ENCODE results near the gene REXO2.
A peak's percentile ranks its signal among the peaks of the same experiment; 100 is the strongest.

The REXO2 gene

GRCh38 chr11:114439229-114440120, at the start of gene REXO2:
Gene REXO2 (plus strand): TSS chr11:114439467. CDS start chr11:114439529, 62 bp downstream.
- no peaks in the 10 kb centered on the region for H3K9me3 ChIP-seq (ENCODE audit: control insufficient read depth, low read length)
- peak within 1 kb of the TSS; percentile 95 for H3K9ac ChIP-seq (ENCODE audit: low read length)
- H3K4me3 ChIP-seq (ENCODE audit: low read length), result peak within 1 kb of the TSS; percentile 93
- H3K27me3 ChIP-seq (replicated peaks; ENCODE audit: control insufficient read depth, insufficient read depth, low read length), result no peaks in the 10 kb centered on the region
- DNase-seq (ENCODE audit: low read depth), result peak; percentile 97
- peaks cover 10% of the 10 kb centered on the region for H3K36me3 ChIP-seq (ENCODE audit: control insufficient read depth, insufficient read depth, low read length, severe bottlenecking)
- H3K4me1 ChIP-seq (ENCODE audit: control insufficient read depth, insufficient read depth, low read length), result peaks cover 35% of the 10 kb centered on the region

- H3K27me3 ChIP-seq (replicated peaks; ENCODE audit: control insufficient read depth, insufficient read depth, low read length), result no peaks in the 10 kb centered on the region
- no peaks in the 10 kb centered on the region for H3K4me1 ChIP-seq (ENCODE audit: control insufficient read depth, insufficient read depth, low read length)
- no peak for DNase-seq (ENCODE audit: low read depth)
- H3K36me3 ChIP-seq (ENCODE audit: control insufficient read depth, insufficient read depth, low read length, severe bottlenecking), result no peaks in the 10 kb centered on the region
- H3K9me3 ChIP-seq (ENCODE audit: control insufficient read depth, low read length), result no peaks in the 10 kb centered on the region
- H3K9ac ChIP-seq (ENCODE audit: low read length), result no peak overlapping the region
- H3K4me3 ChIP-seq (ENCODE audit: low read length), result no peak overlapping the region
Observed at GRCh38 chr11:114392735-114393667, 46.3 kb upstream of the REXO2 start.

- H3K4me1 ChIP-seq (ENCODE audit: control insufficient read depth, insufficient read depth, low read length), result peaks cover 15% of the 10 kb centered on the region
- no peak for DNase-seq (ENCODE audit: low read depth)
- H3K27me3 ChIP-seq (replicated peaks; ENCODE audit: control insufficient read depth, insufficient read depth, low read length), result no peaks in the 10 kb centered on the region
- no peak overlapping the region for H3K9ac ChIP-seq (ENCODE audit: low read length)
- H3K36me3 ChIP-seq (ENCODE audit: control insufficient read depth, insufficient read depth, low read length, severe bottlenecking), result no peaks in the 10 kb centered on the region
- H3K4me3 ChIP-seq (ENCODE audit: low read length), result no peak overlapping the region
- no peaks in the 10 kb centered on the region for H3K9me3 ChIP-seq (ENCODE audit: control insufficient read depth, low read length)
Observed at GRCh38 chr11:114395736-114396135, 43.5 kb upstream of the REXO2 start.

- H3K9ac ChIP-seq (ENCODE audit: low read length), result no peak overlapping the region
- no peak overlapping the region for H3K4me3 ChIP-seq (ENCODE audit: low read length)
- no peaks in the 10 kb centered on the region for H3K9me3 ChIP-seq (ENCODE audit: control insufficient read depth, low read length)
- H3K36me3 ChIP-seq (ENCODE audit: control insufficient read depth, insufficient read depth, low read length, severe bottlenecking), result no peaks in the 10 kb centered on the region
- peaks cover 15% of the 10 kb centered on the region for H3K4me1 ChIP-seq (ENCODE audit: control insufficient read depth, insufficient read depth, low read length)
- no peaks in the 10 kb centered on the region for H3K27me3 ChIP-seq (replicated peaks; ENCODE audit: control insufficient read depth, insufficient read depth, low read length)
- no peak for DNase-seq (ENCODE audit: low read depth)
Observed at GRCh38 chr11:114396916-114397315, 42.4 kb upstream of the REXO2 start.

GRCh38 chr11:114397349-114397982, 41.8 kb upstream of the REXO2 start:
- H3K9me3 ChIP-seq (ENCODE audit: control insufficient read depth, low read length), result no peaks in the 10 kb centered on the region
- DNase-seq (ENCODE audit: low read depth), result no peak
- H3K4me1 ChIP-seq (ENCODE audit: control insufficient read depth, insufficient read depth, low read length), result peaks cover 16% of the 10 kb centered on the region
- H3K9ac ChIP-seq (ENCODE audit: low read length), result no peak overlapping the region
- H3K4me3 ChIP-seq (ENCODE audit: low read length), result no peak overlapping the region
- no peaks in the 10 kb centered on the region for H3K27me3 ChIP-seq (replicated peaks; ENCODE audit: control insufficient read depth, insufficient read depth, low read length)
- H3K36me3 ChIP-seq (ENCODE audit: control insufficient read depth, insufficient read depth, low read length, severe bottlenecking), result no peaks in the 10 kb centered on the region

- H3K4me3 ChIP-seq (ENCODE audit: low read length), result no peak overlapping the region
- H3K36me3 ChIP-seq (ENCODE audit: control insufficient read depth, insufficient read depth, low read length, severe bottlenecking), result peaks cover 7% of the 10 kb centered on the region
- no peaks in the 10 kb centered on the region for H3K27me3 ChIP-seq (replicated peaks; ENCODE audit: control insufficient read depth, insufficient read depth, low read length)
- H3K9ac ChIP-seq (ENCODE audit: low read length), result peak overlapping the region; percentile 98
- H3K9me3 ChIP-seq (ENCODE audit: control insufficient read depth, low read length), result no peaks in the 10 kb centered on the region
- no peak for DNase-seq (ENCODE audit: low read depth)
- peaks cover 24% of the 10 kb centered on the region for H3K4me1 ChIP-seq (ENCODE audit: control insufficient read depth, insufficient read depth, low read length)
Observed at GRCh38 chr11:114398303-114398920, 40.9 kb upstream of the REXO2 start.

- DNase-seq (ENCODE audit: low read depth), result peak; percentile 77
- peaks cover 30% of the 10 kb centered on the region for H3K4me1 ChIP-seq (ENCODE audit: control insufficient read depth, insufficient read depth, low read length)
Observed at GRCh38 chr11:114399490-114400215, 39.6 kb upstream of the REXO2 start.

GRCh38 chr11:114400216-114400914, 38.9 kb upstream of the REXO2 start, which contains the start of the genes C11orf71 and RBM7:
Gene C11orf71 (minus strand): TSS chr11:114400511. CDS start chr11:114400331, 180 bp downstream.
Gene RBM7 (plus strand): TSS chr11:114400666. CDS start chr11:114400672, 6 bp downstream.
- Histone ChIP-seq H3K36me3 (ENCODE audit: control insufficient read depth, insufficient read depth, low read length, severe bottlenecking) (peaks cover 17% of the 10 kb centered on the region), H3K9me3 (ENCODE audit: control insufficient read depth, low read length) (no peaks in the 10 kb centered on the region), H3K4me3 (ENCODE audit: low read length) (peak within 1 kb of the TSS; percentile 98), H3K9ac (ENCODE audit: low read length) (peak within 1 kb of the TSS; percentile 98), H3K27me3 (replicated peaks; ENCODE audit: control insufficient read depth, insufficient read depth, low read length) (no peaks in the 10 kb centered on the region), H3K4me1 (ENCODE audit: control insufficient read depth, insufficient read depth, low read length) (peaks cover 38% of the 10 kb centered on the region)
- peak; percentile 99 for DNase-seq (ENCODE audit: low read depth)

More at GRCh38 chr11:114399490-114400215, 39.6 kb upstream of the REXO2 start:
- Histone ChIP-seq H3K4me3 (ENCODE audit: low read length) (peak overlapping the region; percentile 98), H3K36me3 (ENCODE audit: control insufficient read depth, insufficient read depth, low read length, severe bottlenecking) (peaks cover 12% of the 10 kb centered on the region), H3K27me3 (replicated peaks; ENCODE audit: control insufficient read depth, insufficient read depth, low read length) (no peaks in the 10 kb centered on the region), H3K9ac (ENCODE audit: low read length) (peak overlapping the region; percentile 98), H3K9me3 (ENCODE audit: control insufficient read depth, low read length) (no peaks in the 10 kb centered on the region)

- H3K9ac ChIP-seq (ENCODE audit: low read length), result peak overlapping the region; percentile 98
- no peaks in the 10 kb centered on the region for H3K9me3 ChIP-seq (ENCODE audit: control insufficient read depth, low read length)
- peak overlapping the region; percentile 98 for H3K4me3 ChIP-seq (ENCODE audit: low read length)
- peaks cover 39% of the 10 kb centered on the region for H3K4me1 ChIP-seq (ENCODE audit: control insufficient read depth, insufficient read depth, low read length)
- peaks cover 22% of the 10 kb centered on the region for H3K36me3 ChIP-seq (ENCODE audit: control insufficient read depth, insufficient read depth, low read length, severe bottlenecking)
- H3K27me3 ChIP-seq (replicated peaks; ENCODE audit: control insufficient read depth, insufficient read depth, low read length), result no peaks in the 10 kb centered on the region
- DNase-seq (ENCODE audit: low read depth), result no peak
Observed at GRCh38 chr11:114400915-114401223, 38.4 kb upstream of the REXO2 start.

All from adipocyte (in vitro differentiated cells).